Prostate gland (tissue), 2 donors: ENCODE results near the gene HCFC1R1. TPM values are rescaled to one million over a fixed set of nuclear protein-coding genes. Genes with fewer than 3 reads are reported as not detected.

Experiments
- DNase-seq: peaks from one replicate; pipeline ENCODE4 v3.0.0-alpha.2; 2019; ENCODE audit warnings: low spot score
- H3K27ac ChIP-seq, 2 donors: fragments of 200-600 bp; sonication (generic); 2 replicates each; pipeline ENCODE4 v1.5.1; 2017 to 2019
- H3K27me3 ChIP-seq: fragments of 200-600 bp; sonication (generic); replicated peaks from 2 replicates; pipeline ENCODE4 v1.5.1; 2019; ENCODE audit not compliant: insufficient read depth
- H3K36me3 ChIP-seq, 2 donors: fragments of 200-600 bp; sonication (generic); 1 replicate in 1 of 2; 2 replicates in 1 of 2; pipeline versions ENCODE4 v1.5.1 to v1.8.1; 2017 to 2019
- H3K4me1 ChIP-seq: fragments of 200-600 bp; sonication (generic); replicated peaks from 2 replicates; pipeline ENCODE4 v1.5.1; 2019
- H3K4me3 ChIP-seq, 2 donors: fragments of 200-600 bp; sonication (generic); 2 replicates each; pipeline ENCODE4 v1.5.1; 2017 to 2019
- H3K9me3 ChIP-seq: fragments of 200-600 bp; sonication (generic); 2 replicates; pipeline ENCODE4 v1.5.1; 2017
- POLR2A ChIP-seq: fragments of 450-650 bp; IDR thresholded peaks from one replicate; pipeline ENCODE4 v1.6.1; 2016; ENCODE audit warnings: antibody characterized with exemption, mild to moderate bottlenecking
- POLR2AphosphoS5 ChIP-seq: sonication (generic); formaldehyde crosslinking; IDR thresholded peaks from one replicate; pipeline ENCODE4 v1.6.1; 2017; ENCODE audit warnings: antibody characterized with exemption
- WGBS: methylation state at CpG from one replicate; pipeline ENCODE4 v1.1.5; 2018; 5-methylcytosine and 5-hydroxymethylcytosine counted together
- intact Hi-C: fragments of 100-400 bp; cut with DNase I; formaldehyde crosslinking; loops from one replicate; pipeline ENCODE4 v1.14.2; 2022
- total RNA-seq, 2 donors: library from RNA; depleted of rRNA; stranded (reverse); fragments of >200 nt; gene quantifications; one replicate each; pipeline ENCODE4 v1.1.0, GENCODE V29; 2016
- TF ChIP-seq, protein P1 (sequence below), 4 experiments: fragments of 200-600 bp in 2 of 4; fragments of 450-650 bp in 2 of 4; sonication (generic) in 2 of 4; IDR thresholded peaks; 1 replicate in 3 of 4; 2 replicates in 1 of 4; pipeline ENCODE4 v1.5.1; 2016 to 2019; ENCODE audit warnings: antibody characterized with exemption in 4 of 4, mild to moderate bottlenecking in 2 of 4, moderate library complexity in 2 of 4

Gene HCFC1R1
- total RNA-seq, 2 donors from 2014 or later: 52.4 to 67.0 TPM

DNA sequence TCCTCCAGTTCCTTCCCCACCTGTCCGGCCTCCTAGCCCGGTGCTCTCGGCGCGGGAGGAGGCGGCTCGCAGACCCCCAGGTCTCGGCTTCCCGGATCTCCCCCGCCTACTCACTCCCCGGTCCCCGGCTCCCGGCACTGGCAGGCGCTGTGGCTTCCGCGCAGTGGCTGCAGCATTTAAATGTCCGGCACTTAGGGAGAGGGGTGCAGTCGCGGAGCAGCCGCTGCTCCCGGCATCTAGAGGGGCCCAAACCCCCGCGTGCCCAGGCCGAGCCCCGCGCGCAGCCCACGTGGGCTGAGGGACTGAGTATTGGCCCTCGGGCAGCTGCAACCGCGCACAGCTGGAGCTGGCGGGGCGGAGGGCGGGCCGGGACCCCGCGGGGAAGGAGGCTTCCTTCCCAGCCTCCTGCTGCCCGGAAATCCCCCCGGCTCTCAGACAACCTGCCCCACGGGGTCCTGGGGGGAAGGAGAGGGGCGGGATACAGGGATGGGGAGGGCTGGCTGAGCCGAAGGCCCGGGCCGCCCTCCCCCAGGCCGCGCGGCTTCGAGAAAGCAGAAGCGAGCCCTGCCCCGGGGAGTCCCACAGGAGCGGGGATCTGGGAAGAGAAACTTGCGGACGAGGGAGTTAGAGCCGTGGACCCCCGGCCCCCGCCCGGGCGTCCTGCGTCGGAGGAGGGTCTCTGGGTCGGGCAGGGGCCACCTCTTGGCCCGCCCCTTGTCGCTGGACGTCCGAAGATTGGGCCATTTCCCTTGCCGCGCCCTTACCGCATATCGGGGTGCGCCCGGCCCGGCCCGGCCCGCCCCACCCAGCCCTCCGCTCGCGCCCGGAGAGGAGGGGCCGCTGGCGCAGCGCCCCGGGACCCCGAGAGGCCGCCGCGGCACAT lies 22.3 kb upstream of the HCFC1R1 start, which contains the start of gene MMP25:
TSS of gene MMP25 (plus strand) at position 804 of the 883 bp plus-strand sequence. CDS start 357 bp downstream, outside the sequence.
- no peak for DNase-seq
- H3K9me3 ChIP-seq: no peaks in the 10 kb centered on the region
- H3K4me1 ChIP-seq: peaks cover 10% of the 10 kb centered on the region
- H3K27ac ChIP-seq: peak within 1 kb of the TSS in 1 of 2 donors; percentile 16
- no peaks in the 10 kb centered on the region for H3K36me3 ChIP-seq
- intact Hi-C loops: no loop called here
- TF ChIP-seq POLR2AphosphoS5: no peak
- TF ChIP-seq POLR2A: no peak
- TF ChIP-seq, protein P1, sequence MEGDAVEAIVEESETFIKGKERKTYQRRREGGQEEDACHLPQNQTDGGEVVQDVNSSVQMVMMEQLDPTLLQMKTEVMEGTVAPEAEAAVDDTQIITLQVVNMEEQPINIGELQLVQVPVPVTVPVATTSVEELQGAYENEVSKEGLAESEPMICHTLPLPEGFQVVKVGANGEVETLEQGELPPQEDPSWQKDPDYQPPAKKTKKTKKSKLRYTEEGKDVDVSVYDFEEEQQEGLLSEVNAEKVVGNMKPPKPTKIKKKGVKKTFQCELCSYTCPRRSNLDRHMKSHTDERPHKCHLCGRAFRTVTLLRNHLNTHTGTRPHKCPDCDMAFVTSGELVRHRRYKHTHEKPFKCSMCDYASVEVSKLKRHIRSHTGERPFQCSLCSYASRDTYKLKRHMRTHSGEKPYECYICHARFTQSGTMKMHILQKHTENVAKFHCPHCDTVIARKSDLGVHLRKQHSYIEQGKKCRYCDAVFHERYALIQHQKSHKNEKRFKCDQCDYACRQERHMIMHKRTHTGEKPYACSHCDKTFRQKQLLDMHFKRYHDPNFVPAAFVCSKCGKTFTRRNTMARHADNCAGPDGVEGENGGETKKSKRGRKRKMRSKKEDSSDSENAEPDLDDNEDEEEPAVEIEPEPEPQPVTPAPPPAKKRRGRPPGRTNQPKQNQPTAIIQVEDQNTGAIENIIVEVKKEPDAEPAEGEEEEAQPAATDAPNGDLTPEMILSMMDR (IDR thresholded peaks at IDR 0.05): no peak
- peaks cover 2% of the 10 kb centered on the region for H3K27me3 ChIP-seq
- peak within 1 kb of the TSS; percentile 25 to 43 for H3K4me3 ChIP-seq
- 1% methylated on average over 54 of the region's 86 CpGs for WGBS

DNA sequence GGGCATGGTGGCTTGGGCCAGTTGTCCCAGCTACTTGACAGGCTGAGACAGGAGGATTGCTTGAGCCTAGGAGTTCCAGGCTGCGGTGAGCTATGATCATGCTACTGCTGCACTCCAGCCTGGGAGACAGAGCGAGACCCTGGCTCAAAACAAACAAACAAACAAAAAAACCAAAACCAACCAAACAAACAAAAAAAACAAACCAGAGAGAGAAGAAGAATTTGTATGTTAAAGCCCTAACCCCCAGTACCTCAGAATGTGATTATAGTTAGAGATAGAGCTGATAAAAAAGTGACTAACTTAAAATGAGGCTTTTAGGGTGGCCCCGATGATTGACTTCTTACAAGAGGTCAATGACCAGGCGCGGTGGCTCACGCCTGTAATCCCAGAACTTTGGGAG lies 21.0 kb upstream of the HCFC1R1 start:
- H3K4me1 ChIP-seq: peaks cover 10% of the 10 kb centered on the region

DNA sequence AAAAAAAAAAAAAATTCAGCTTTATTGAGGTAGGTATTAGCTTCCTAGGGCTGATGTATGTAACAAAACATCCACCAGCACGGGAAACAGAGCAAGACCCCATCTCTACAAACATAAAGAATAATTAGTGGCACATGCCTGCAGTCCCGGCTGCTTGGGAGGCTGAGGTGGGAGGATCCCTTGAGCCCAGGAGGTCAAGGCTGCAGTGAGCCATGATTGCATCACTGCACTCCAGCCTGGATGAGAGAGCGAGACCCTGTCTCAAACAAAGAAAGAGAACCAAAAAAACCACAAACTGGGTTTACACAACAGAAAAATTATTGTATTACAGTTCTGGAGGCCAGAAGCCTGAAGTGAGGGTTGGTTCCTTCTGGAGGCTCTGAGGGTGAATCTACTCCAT lies 18.6 kb upstream of the HCFC1R1 start:
- H3K27ac ChIP-seq: no peak overlapping the region
- no peak for DNase-seq
- no peak overlapping the region for H3K4me3 ChIP-seq
- H3K36me3 ChIP-seq: no peaks in the 10 kb centered on the region
- TF ChIP-seq, protein P1 (IDR thresholded peaks at IDR 0.05): no peak
- TF ChIP-seq POLR2A (no peak), POLR2AphosphoS5 (no peak)
- H3K27me3 ChIP-seq: peaks cover 2% of the 10 kb centered on the region
- H3K9me3 ChIP-seq: no peaks in the 10 kb centered on the region
- intact Hi-C loops: no loop called here
- 80% methylated on average over 3 of the region's 3 CpGs for WGBS
- H3K4me1 ChIP-seq: peaks cover 10% of the 10 kb centered on the region

More for the DNA sequence above, 21.0 kb upstream of the HCFC1R1 start:
- H3K36me3 ChIP-seq: no peaks in the 10 kb centered on the region
- intact Hi-C loops: no loop called here
- TF ChIP-seq, protein P1 (IDR thresholded peaks at IDR 0.05): no peak
- TF ChIP-seq POLR2A: no peak
- no peak for TF ChIP-seq POLR2AphosphoS5
- no peak for DNase-seq
- 86% methylated on average over 6 of the region's 6 CpGs for WGBS
- no peak overlapping the region for H3K4me3 ChIP-seq
- H3K9me3 ChIP-seq: no peaks in the 10 kb centered on the region
- peaks cover 2% of the 10 kb centered on the region for H3K27me3 ChIP-seq
- H3K27ac ChIP-seq: no peak overlapping the region

DNA sequence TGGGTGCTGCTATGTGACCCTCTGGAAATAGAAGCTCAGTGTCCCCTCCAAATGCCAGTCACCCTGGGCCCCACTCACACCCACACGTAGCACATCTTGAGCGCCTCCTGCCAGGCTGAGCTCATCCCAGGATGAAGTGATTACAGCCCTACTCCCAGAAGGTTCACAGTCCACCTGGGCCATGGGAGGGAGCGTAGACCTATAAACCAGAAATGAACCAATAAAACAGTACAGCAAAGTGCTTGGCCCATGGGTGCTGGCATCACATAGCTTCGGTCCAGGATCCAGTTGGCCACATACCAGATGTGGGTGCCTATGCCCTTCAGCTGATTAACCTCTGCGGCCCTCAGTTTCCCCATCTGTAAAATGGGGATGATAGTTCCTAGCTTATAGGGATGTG lies 15.2 kb upstream of the HCFC1R1 start:
- no peak for DNase-seq
- no peaks in the 10 kb centered on the region for H3K9me3 ChIP-seq
- TF ChIP-seq POLR2A (no peak), POLR2AphosphoS5 (no peak)
- TF ChIP-seq, protein P1 (IDR thresholded peaks at IDR 0.05): no peak
- H3K27ac ChIP-seq: no peak overlapping the region
- H3K36me3 ChIP-seq: no peaks in the 10 kb centered on the region
- 67% methylated on average over 5 of the region's 5 CpGs for WGBS
- intact Hi-C loops: no loop called here
- no peaks in the 10 kb centered on the region for H3K27me3 ChIP-seq
- H3K4me3 ChIP-seq: no peak overlapping the region
- no peaks in the 10 kb centered on the region for H3K4me1 ChIP-seq
